Breast epithelium (tissue), 3 donors: ENCODE measurements around the gene NUCB2.

Experiments
- CTCF ChIP-seq, 3 donors: fragments of 450-650 bp; IDR thresholded peaks; one replicate each; pipeline ENCODE4 v1.5.1; 2016 to 2017; ENCODE audit warnings: antibody characterized with exemption in 3 of 3, mild to moderate bottlenecking in 3 of 3, moderate library complexity in 3 of 3
- POLR2A ChIP-seq: fragments of 450-650 bp; IDR thresholded peaks from one replicate; pipeline ENCODE4 v1.6.1; 2016; ENCODE audit warnings: antibody characterized with exemption, mild to moderate bottlenecking, moderate library complexity
- POLR2AphosphoS5 ChIP-seq, 3 donors: sonication (generic); formaldehyde crosslinking; IDR thresholded peaks; one replicate each; pipeline ENCODE4 v1.6.1; 2017; ENCODE audit warnings: antibody characterized with exemption in 3 of 3

- TF ChIP-seq CTCF (IDR thresholded peaks at IDR 0.05) (no peak), POLR2A (no peak), POLR2AphosphoS5 (IDR thresholded peaks at IDR 0.05) (no peak)
Measured at GRCh38 chr11:17298302-17298701, 21.8 kb downstream of the NUCB2 start.
